GM23248 (cell line): ENCODE results near the gene VPS13D. TPM values are rescaled to one million over a fixed set of nuclear protein-coding genes. Genes with fewer than 3 reads are reported as not detected.

Experiments used
- DNase-seq: peaks from one replicate; pipeline ENCODE4 v3.0.0-alpha.2; 2015
- H2AFZ ChIP-seq: fragments of 200-600 bp; sonication (generic); 2 replicates; pipeline ENCODE4 v1.6.1; 2016; ENCODE audit warnings: antibody characterized with exemption
- H3F3A ChIP-seq: fragments of 200-600 bp; sonication (generic); 2 replicates; pipeline ENCODE4 v1.6.1; 2016; ENCODE audit warnings: mild to moderate bottlenecking, antibody characterized with exemption, mixed run types; ENCODE audit not compliant: insufficient read depth
- H3K27ac ChIP-seq: fragments of 200-600 bp; sonication (generic); 2 replicates; pipeline ENCODE4 v1.5.1; 2016; ENCODE audit warnings: mild to moderate bottlenecking
- H3K27me3 ChIP-seq: fragments of 200-600 bp; sonication (generic); replicated peaks from 2 replicates; pipeline ENCODE4 v1.6.1; 2016; ENCODE audit warnings: mild to moderate bottlenecking; ENCODE audit not compliant: insufficient read depth
- H3K36me3 ChIP-seq: fragments of 200-600 bp; sonication (generic); 2 replicates; pipeline ENCODE4 v1.6.1; 2016; ENCODE audit warnings: low read depth, mild to moderate bottlenecking
- H3K4me1 ChIP-seq: fragments of 200-600 bp; sonication (generic); 2 replicates; pipeline ENCODE4 v1.6.1; 2016; ENCODE audit warnings: mild to moderate bottlenecking; ENCODE audit not compliant: insufficient read depth
- H3K4me2 ChIP-seq: fragments of 200-600 bp; sonication (generic); one replicate; pipeline ENCODE4 v1.6.1; 2016; ENCODE audit warnings: mild to moderate bottlenecking; ENCODE audit not compliant: unreplicated experiment
- H3K4me3 ChIP-seq: fragments of 200-600 bp; sonication (generic); 2 replicates; pipeline ENCODE4 v1.5.1; 2016; ENCODE audit warnings: mild to moderate bottlenecking
- H3K79me2 ChIP-seq: fragments of 200-600 bp; sonication (generic); 2 replicates; pipeline ENCODE4 v1.6.1; 2016; ENCODE audit warnings: mild to moderate bottlenecking; ENCODE audit not compliant: insufficient read depth
- H3K9ac ChIP-seq: fragments of 200-600 bp; sonication (generic); 2 replicates; pipeline ENCODE4 v1.6.1; 2016; ENCODE audit warnings: mild to moderate bottlenecking
- H3K9me2 ChIP-seq: fragments of 200-600 bp; sonication (generic); 2 replicates; pipeline ENCODE4 v1.6.1; 2016; ENCODE audit warnings: mixed run types, mild to moderate bottlenecking, moderate library complexity; ENCODE audit not compliant: insufficient read depth
- H3K9me3 ChIP-seq: fragments of 200-600 bp; sonication (generic); one replicate; pipeline ENCODE4 v1.6.1; 2017; ENCODE audit warnings: low read depth
- H4K20me1 ChIP-seq: fragments of 200-600 bp; sonication (generic); 2 replicates; pipeline ENCODE4 v1.6.0; 2016; ENCODE audit not compliant: insufficient read depth
- EZH2 ChIP-seq: fragments of 200-600 bp; sonication (generic); IDR thresholded peaks from 2 replicates; pipeline ENCODE4 v1.6.1; 2018; ENCODE audit warnings: antibody characterized with exemption, mild to moderate bottlenecking; ENCODE audit not compliant: insufficient read depth, poor library complexity, severe bottlenecking
- EZH2phosphoT487 ChIP-seq: fragments of 200-600 bp; sonication (generic); IDR thresholded peaks from 2 replicates; pipeline ENCODE4 v1.6.1; 2018; ENCODE audit warnings: antibody characterized with exemption, moderate library complexity, mild to moderate bottlenecking, low read depth; ENCODE audit not compliant: insufficient read depth
- WGBS, 2 experiments: methylation state at CpG; one replicate each; pipeline ENCODE4 v1.1.6; 2015 to 2017; ENCODE audit warnings: low lambda C conversion rate in 2 of 2, low coverage in 1 of 2; ENCODE audit errors: missing lambda C conversion rate in 2 of 2; 5-methylcytosine and 5-hydroxymethylcytosine counted together
- in situ Hi-C: fragments of 300-500 bp; cut with MboI; formaldehyde crosslinking; loops from 2 replicates; pipeline ENCODE4 v1.15.0; 2020
- polyA plus RNA-seq: library from polyadenylated mRNA; unstranded; fragments of >200 nt; fragmentation: Nextera tagmentation; extraction: Ambion mirVana; gene quantifications from 2 replicates; pipeline ENCODE4 v1.2.1, GENCODE V29; 2016
- total RNA-seq: library from RNA; depleted of rRNA; stranded (reverse); fragments of >200 nt; shearing (Covaris generic); gene quantifications from 2 replicates; pipeline ENCODE4 v1.2.3, GENCODE V29; 2014

The VPS13D gene
- total and polyA plus RNA-seq, 2 experiments from 2014 or later = 6.8 to 16.4 TPM

DNA sequence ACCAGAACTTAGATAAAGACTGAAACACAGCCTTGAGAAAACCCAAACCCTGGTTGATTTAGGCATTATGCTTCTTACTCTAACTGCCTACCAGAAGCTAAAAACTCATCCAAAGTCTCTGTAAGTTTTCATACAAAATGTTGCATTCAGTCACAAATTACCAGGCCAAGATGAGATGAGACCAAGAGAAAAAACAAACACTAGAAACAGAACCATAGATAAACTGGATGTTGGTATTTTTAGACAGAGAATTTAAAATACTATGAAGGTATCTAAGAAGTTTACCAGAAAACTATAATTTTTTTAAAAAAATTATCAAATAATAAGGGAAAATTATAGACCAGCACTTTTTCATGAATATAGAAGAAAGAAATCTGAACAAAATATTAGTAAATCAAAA lies 180.5 kb downstream of the VPS13D start:
- Histone ChIP-seq H3K4me1 (peaks cover 24% of the 10 kb centered on the region), H3K9me3 (no peaks in the 10 kb centered on the region), H4K20me1 (no peaks in the 10 kb centered on the region), H3K4me3 (no peak overlapping the region), H3K9ac (no peak overlapping the region), H2AFZ (no peak overlapping the region), H3K27me3 (no peaks in the 10 kb centered on the region), H3K36me3 (0 out of 2 replicates have a peak, but pooled peaks cover 7% of the 10 kb centered on the region), H3F3A (peaks cover 20% of the 10 kb centered on the region), H3K27ac (no peak overlapping the region), H3K9me2 (no peaks in the 10 kb centered on the region), H3K4me2 (no peak overlapping the region), H3K79me2 (no peaks in the 10 kb centered on the region)
- DNase-seq = no peak
- in situ Hi-C loops = no loop called here
- no peak for TF ChIP-seq EZH2phosphoT487
- TF ChIP-seq EZH2 = no peak

DNA sequence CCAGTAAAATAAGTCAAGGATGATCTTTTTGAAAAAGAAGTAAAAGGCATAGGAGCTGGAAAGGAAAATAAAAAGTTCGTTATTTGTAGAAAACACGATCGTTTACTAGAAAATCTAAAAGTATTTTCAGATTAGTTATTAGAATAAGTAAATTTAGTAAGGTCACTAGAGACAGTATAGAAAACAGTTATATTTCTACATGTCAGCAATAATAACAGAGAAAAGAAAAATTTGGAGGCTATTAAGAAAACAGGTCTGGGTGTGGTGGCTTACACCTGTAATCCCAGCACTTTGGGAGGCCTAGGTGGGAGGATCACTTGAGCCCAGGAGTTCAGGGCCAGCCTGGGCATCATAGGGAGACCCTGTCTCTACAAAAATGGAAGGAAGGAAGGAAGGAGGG lies 181.3 kb downstream of the VPS13D start:
- Histone ChIP-seq H3K27ac (no peak overlapping the region), H3F3A (peaks cover 20% of the 10 kb centered on the region), H3K27me3 (no peaks in the 10 kb centered on the region), H2AFZ (no peak overlapping the region), H3K9me3 (no peaks in the 10 kb centered on the region), H3K79me2 (no peaks in the 10 kb centered on the region), H4K20me1 (no peaks in the 10 kb centered on the region), H3K36me3 (0 out of 2 replicates have a peak, but pooled peaks cover 7% of the 10 kb centered on the region), H3K4me1 (peaks cover 17% of the 10 kb centered on the region), H3K9me2 (no peaks in the 10 kb centered on the region), H3K4me3 (no peak overlapping the region), H3K9ac (no peak overlapping the region), H3K4me2 (no peak overlapping the region)
- TF ChIP-seq EZH2 (no peak), EZH2phosphoT487 (no peak)
- WGBS, 2 experiments = 97 to 100% methylated on average over 3 of the region's 3 CpGs
- in situ Hi-C loops = no loop called here
- no peak for DNase-seq

DNA sequence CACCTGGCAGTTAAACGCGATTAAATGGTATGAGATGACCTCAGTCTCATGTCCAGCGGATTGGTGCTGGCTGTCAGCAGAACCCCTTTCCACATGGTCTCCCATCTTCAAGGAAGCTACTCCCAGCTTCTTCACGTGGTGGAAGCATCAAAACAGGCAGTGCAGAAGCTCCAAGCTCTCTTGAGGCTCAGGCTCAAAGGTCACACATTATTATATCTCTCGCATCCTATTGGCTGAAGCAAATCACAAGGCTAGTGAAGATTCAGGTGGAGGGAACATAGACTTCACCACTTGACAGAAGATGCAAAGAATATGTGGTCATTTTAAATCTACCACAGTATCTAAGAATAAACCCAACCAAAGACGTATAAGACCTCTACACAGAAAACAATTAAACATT lies 181.9 kb downstream of the VPS13D start:
- Histone ChIP-seq H3F3A (peaks cover 14% of the 10 kb centered on the region), H3K27me3 (no peaks in the 10 kb centered on the region), H3K4me1 (peaks cover 11% of the 10 kb centered on the region), H3K9ac (no peak overlapping the region), H3K36me3 (peaks cover 13% of the 10 kb centered on the region; the same call in 1 of the 2 replicates), H3K27ac (no peak overlapping the region), H4K20me1 (no peaks in the 10 kb centered on the region), H3K79me2 (no peaks in the 10 kb centered on the region), H3K4me2 (no peak overlapping the region), H3K9me2 (no peaks in the 10 kb centered on the region), H3K9me3 (no peaks in the 10 kb centered on the region), H3K4me3 (no peak overlapping the region), H2AFZ (no peak overlapping the region)
- WGBS, 2 experiments = 96 to 99% methylated on average over 6 of the region's 6 CpGs
- in situ Hi-C loops = no loop called here
- TF ChIP-seq EZH2phosphoT487 = no peak
- TF ChIP-seq EZH2 = no peak
- DNase-seq = no peak

DNA sequence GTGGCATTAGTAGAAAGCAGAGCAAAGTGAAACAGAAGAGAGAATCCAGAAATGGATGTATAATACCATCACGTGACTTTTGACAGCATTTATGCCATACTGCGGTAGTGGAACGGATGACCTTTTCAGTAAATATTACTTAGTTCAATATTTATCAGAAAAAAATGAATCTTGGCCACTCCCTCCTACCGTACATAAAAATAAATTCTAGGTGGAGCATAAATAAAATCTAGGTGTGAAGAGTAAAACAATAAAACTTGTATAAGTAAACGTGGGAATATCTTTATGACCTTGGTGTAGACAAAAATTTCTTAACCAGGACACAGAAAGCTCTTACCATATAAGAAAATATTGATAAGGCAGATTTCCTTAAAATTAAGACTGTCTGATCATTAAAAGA lies 182.6 kb downstream of the VPS13D start:
- Histone ChIP-seq H3K4me3 (no peak overlapping the region), H3K27me3 (no peaks in the 10 kb centered on the region), H3K36me3 (peaks cover 20% of the 10 kb centered on the region; the same call in 1 of the 2 replicates), H3K9me3 (no peaks in the 10 kb centered on the region), H2AFZ (no peak overlapping the region), H3K9me2 (no peaks in the 10 kb centered on the region), H3K27ac (no peak overlapping the region), H3K79me2 (no peaks in the 10 kb centered on the region), H4K20me1 (no peaks in the 10 kb centered on the region), H3K9ac (no peak overlapping the region), H3K4me1 (peaks cover 5% of the 10 kb centered on the region; the same call in 1 of the 2 replicates), H3F3A (peaks cover 9% of the 10 kb centered on the region), H3K4me2 (no peak overlapping the region)
- 96 to 98% methylated on average over 5 of the region's 5 CpGs for WGBS, 2 experiments
- no peak for DNase-seq
- TF ChIP-seq EZH2 = no peak
- no peak for TF ChIP-seq EZH2phosphoT487
- in situ Hi-C loops = no loop called here
